ENCODE data around the gene DDX43.

- TF ChIP-seq CTCF (conservative IDR thresholded peaks at IDR 0.05; ENCODE audit: low read depth, low read length) (no peak), RFX5 (IDR thresholded peaks at IDR 0.05; ENCODE audit: low read depth, low read length) (no peak), POLR2A (IDR thresholded peaks at IDR 0.05; ENCODE audit: low read depth, low read length) (no peak), RAD21 (IDR thresholded peaks at IDR 0.05; ENCODE audit: low read length) (no peak), CHD1 (IDR thresholded peaks at IDR 0.05; ENCODE audit: low read depth, low read length) (no peak), USF2 (IDR thresholded peaks at IDR 0.05; ENCODE audit: low read depth, low read length) (no peak), BHLHE40 (IDR thresholded peaks at IDR 0.05; ENCODE audit: low read depth, low read length) (no peak), ELK1 (IDR thresholded peaks at IDR 0.05; ENCODE audit: borderline replicate concordance, low read depth, low read length) (no peak), MAZ (IDR thresholded peaks at IDR 0.05; ENCODE audit: borderline replicate concordance, low read depth, low read length) (no peak)
Observed at GRCh38 chr6:73394577-73395354, at the start of gene DDX43.

All from IMR-90 (cell line).